Kidney (tissue), 14 donors: ENCODE results near the gene ASTN2. TPM values are rescaled to one million over a fixed set of nuclear protein-coding genes. Genes with fewer than 3 reads are reported as not detected.

ENCODE experiments used
- DNase-seq, 5 donors: peaks; one replicate each; pipeline ENCODE4 v3.0.0-alpha.2; 2013 to 2020
- FAIRE-seq: peaks from 2 replicates; lab custom pipeline; 2012; peaks lifted over from hg19 to GRCh38; lab: Jason Lieb, UNC
- H3K27ac ChIP-seq, 2 donors: one replicate each; pipeline ENCODE4 v1.7.0; 2013; ENCODE audit warnings: low read depth in 2 of 2, low read length in 2 of 2, inconsistent platforms in 1 of 2
- H3K27me3 ChIP-seq: one replicate; pipeline ENCODE4 v1.7.1; 2013; ENCODE audit warnings: low read length, inconsistent platforms; ENCODE audit not compliant: control insufficient read depth, insufficient read depth
- H3K36me3 ChIP-seq, 3 donors: one replicate each; pipeline versions ENCODE4 v1.7.0 to v1.7.1; 2013; ENCODE audit warnings: low read length in 3 of 3, control low read depth in 1 of 3, inconsistent platforms in 1 of 3; ENCODE audit not compliant: insufficient read depth in 3 of 3, control insufficient read depth in 2 of 3
- H3K4me1 ChIP-seq, 3 donors: one replicate each; pipeline versions ENCODE4 v1.7.0 to v1.7.1; 2013; ENCODE audit warnings: low read length in 3 of 3, inconsistent platforms in 1 of 3, low read depth in 1 of 3; ENCODE audit not compliant: control insufficient read depth in 2 of 3, insufficient read depth in 2 of 3
- H3K4me3 ChIP-seq, 3 donors: one replicate each; pipeline versions ENCODE4 v1.7.0 to v1.8.1; 2013; ENCODE audit warnings: low read length in 3 of 3, control low read depth in 1 of 3, inconsistent platforms in 1 of 3
- H3K9ac ChIP-seq, 3 donors: one replicate each; pipeline versions ENCODE4 v1.7.0 to v1.7.1; 2013; ENCODE audit warnings: low read length in 3 of 3, control low read depth in 1 of 3, inconsistent platforms in 1 of 3
- H3K9me3 ChIP-seq, 3 donors: one replicate each; pipeline versions ENCODE4 v1.7.0 to v1.7.1; 2013; ENCODE audit warnings: low read length in 3 of 3, control low read depth in 1 of 3, inconsistent platforms in 1 of 3; ENCODE audit not compliant: control insufficient read depth in 2 of 3, insufficient read depth in 1 of 3
- CTCF ChIP-seq: IDR thresholded peaks from 3 replicates; pipeline ENCODE4 v1.5.1; 2012; ENCODE audit warnings: mild to moderate bottlenecking, moderate library complexity, borderline replicate concordance; ENCODE audit not compliant: insufficient read depth; ENCODE audit errors: extremely low read depth
- intact Hi-C: fragments of 100-400 bp; cut with DNase I; formaldehyde crosslinking; loops from one replicate; pipeline ENCODE4 v1.11.1; 2022
- polyA plus RNA-seq: library from polyadenylated mRNA; stranded (reverse); fragments of 350-450 nt; fragmentation: Illumina TruSeq; extraction: RNeasy Lipid Tissue Mini Kit (QIAGEN cat#74804); gene quantifications from one replicate; pipeline ENCODE4 v1.2.3, GENCODE V29; 2014; ENCODE audit warnings: low read depth, low replicate concordance; ENCODE audit not compliant: insufficient read depth
- total RNA-seq: library from RNA; stranded (reverse); fragmentation: NEBNext Ultra II Directional; extraction: Animal tissue kit (Norgen Biotek cat#: 25700); gene quantifications from one replicate; pipeline ENCODE4 v1.2.1, GENCODE V29; 2021
- donor health status: control.
- donor health status: control.
- donor health status: control.
- donor health status: control.
- donor health status: control.
- donor health status: DM: yes; HTN: yes; CAD: no.
- donor health status: Normal renal cell carcinoma (clear cell type).

The ASTN2 gene
- total and polyA plus RNA-seq, 2 donors from 2014 or later, result 7.6 to 11.5 TPM

- FAIRE-seq (no peak), DNase-seq (no peak)
- Histone ChIP-seq H3K27me3 (no peaks in the 10 kb centered on the region), H3K4me3 (no peak overlapping the region), H3K9ac (no peak overlapping the region), H3K27ac (no peak overlapping the region), H3K36me3 (no peaks in the 10 kb centered on the region), H3K4me1 (no peaks in the 10 kb centered on the region), H3K9me3 (no peaks in the 10 kb centered on the region)
- TF ChIP-seq CTCF, result no peak
- intact Hi-C loops, result no loop called here
Measured at GRCh38 chr9:117114768-117115167, 300.1 kb downstream of the ASTN2 start.

- intact Hi-C loops, result no loop called here
- Histone ChIP-seq H3K9me3 (no peaks in the 10 kb centered on the region), H3K9ac (no peak overlapping the region), H3K4me1 (no peaks in the 10 kb centered on the region), H3K4me3 (no peak overlapping the region), H3K27ac (no peak overlapping the region), H3K36me3 (no peaks in the 10 kb centered on the region), H3K27me3 (no peaks in the 10 kb centered on the region)
- TF ChIP-seq CTCF, result no peak
- DNase-seq (no peak), FAIRE-seq (no peak)
Measured at GRCh38 chr9:117104716-117105495, 310.0 kb downstream of the ASTN2 start.

GRCh38 chr9:117104206-117104605 is 310.7 kb downstream of the ASTN2 start:
- FAIRE-seq (no peak), DNase-seq (no peak)
- TF ChIP-seq CTCF, result no peak
- H3K4me3 ChIP-seq, result no peak overlapping the region
- no peaks in the 10 kb centered on the region for H3K4me1 ChIP-seq
- intact Hi-C loops, result no loop called here
- H3K9me3 ChIP-seq, result no peaks in the 10 kb centered on the region
- H3K36me3 ChIP-seq, result no peaks in the 10 kb centered on the region
- H3K9ac ChIP-seq, result no peak overlapping the region
- no peak overlapping the region for H3K27ac ChIP-seq
- no peaks in the 10 kb centered on the region for H3K27me3 ChIP-seq
